ENCODE results near the gene MRPL9.

- TF ChIP-seq MAX (IDR thresholded peaks at IDR 0.05) (no peak), EP300 (IDR thresholded peaks at IDR 0.05; ENCODE audit: borderline replicate concordance) (no peak), RAD21 (IDR thresholded peaks at IDR 0.05; ENCODE audit: low read depth) (no peak), FOXM1 (IDR thresholded peaks at IDR 0.05; ENCODE audit: borderline replicate concordance, low read depth) (no peak), NFIC (IDR thresholded peaks at IDR 0.05) (no peak), CREB1 (IDR thresholded peaks at IDR 0.05; ENCODE audit: low read depth) (no peak)
Measured at GRCh38 chr1:151716405-151716762, 46.9 kb downstream of the MRPL9 start.
